NCI-H1105 treated with DMSO at 0.1 percent for 48 hours (cell line): ENCODE data around the gene PHPT1.
"Not testable (repeated sequence)": the region's sequence is repeated elsewhere in the genome, so short reads cannot be mapped to it uniquely, and the experiment has no call there.

Experiments used
- DNase-seq: peaks from one replicate; lab custom pipeline; 2025; lab: John Stamatoyannopoulos, UW

The PHPT1 gene

GRCh38 chr9:136823136-136824046 is 25.8 kb upstream of the PHPT1 start:
- DNase-seq: no peak

DNA sequence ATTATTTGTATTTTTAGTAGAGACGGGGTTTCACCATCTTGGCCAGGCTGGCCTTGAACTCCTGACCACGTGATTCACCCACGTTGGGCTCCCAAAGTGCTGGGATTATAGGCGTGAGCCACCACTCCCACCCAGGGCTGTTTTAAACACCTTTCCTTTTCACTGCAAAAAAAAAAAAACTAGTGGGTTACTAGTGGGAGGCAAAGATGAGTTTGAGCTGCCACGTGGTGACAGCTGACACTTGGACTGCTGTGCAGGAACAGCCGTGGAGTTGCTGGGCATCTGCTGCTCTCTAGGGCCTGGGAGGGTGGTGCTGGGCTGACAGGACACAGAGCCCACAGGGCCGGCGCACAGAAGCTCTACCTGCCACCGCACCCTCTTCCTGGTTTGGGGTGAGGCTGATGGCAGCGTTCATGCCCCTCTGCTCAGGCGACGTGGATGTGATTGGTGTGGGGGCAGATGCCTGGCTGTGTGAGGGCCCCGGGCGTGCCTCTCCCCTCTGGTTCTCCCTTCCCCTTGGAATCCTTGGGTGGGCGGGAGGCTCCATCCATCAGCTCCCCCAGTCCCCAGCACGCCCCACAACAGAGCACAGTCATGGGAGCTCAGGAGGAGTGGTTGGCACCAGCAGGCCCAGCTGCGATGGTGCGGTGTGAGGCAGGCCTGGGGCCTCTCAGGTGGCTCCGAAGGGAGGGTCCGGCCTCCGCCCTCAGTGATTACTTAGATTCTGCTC is 24.5 kb upstream of the PHPT1 start:
- no peak for DNase-seq

DNA sequence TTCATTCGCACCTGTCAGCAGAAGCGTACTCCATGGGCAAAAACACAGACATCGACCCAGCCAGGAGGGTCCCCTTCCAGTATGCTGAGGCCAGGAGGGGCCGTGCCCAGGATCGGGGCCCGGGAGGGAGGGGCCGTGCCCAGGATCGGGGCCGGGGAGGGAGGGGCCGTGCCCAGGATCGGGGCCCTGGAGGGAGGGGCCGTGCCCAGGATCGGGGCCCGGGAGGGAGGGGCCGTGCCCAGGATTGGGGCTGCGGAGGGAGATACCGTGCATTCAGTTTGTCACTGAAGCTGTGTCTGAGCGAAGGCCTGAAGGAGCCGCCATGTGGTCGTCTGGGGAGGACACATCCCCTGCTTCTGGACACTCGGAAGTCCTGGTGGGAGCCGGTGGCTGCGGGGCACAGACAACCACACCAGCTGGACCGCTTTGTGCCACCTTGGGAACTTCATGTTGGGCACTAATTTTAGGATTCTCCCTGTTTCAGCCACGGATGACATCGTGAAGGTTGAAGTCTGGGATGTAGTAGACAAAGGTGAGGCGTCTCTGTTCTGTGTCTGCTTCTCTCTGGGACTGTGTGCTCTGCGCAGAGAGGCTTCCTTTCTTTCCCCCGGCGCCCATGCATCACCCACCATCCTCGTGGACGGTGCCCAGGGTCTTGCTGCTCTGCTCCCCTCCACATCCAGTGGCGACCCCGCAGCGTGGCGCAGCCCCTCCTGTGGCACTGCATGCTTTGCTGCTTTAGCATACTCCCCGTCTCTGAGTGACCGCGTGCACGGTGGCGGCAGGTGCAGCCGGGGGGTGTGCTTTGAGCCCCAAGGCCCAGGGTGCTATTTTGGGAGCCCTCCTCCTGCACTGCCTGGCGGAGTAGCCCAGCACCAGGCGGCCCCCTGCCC is 23.7 kb upstream of the PHPT1 start:
- no peak for DNase-seq

DNA sequence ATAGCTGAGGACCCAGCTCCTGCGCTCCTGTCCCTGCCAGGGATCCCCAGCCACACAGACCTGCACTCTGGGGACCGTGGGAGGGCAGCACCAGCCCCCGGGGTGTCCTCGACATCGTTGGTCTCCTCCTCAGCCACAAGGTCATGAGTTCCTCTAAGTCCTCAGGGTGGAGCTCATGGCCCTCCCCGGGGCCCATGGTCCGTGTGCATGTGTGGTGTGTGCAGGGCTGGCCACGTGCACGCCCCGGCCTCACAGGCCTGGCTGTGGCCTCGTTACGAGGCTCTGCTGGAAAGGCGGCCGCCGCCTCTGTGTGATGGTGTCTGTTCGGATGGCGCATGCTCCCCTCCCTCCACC is 23.0 kb upstream of the PHPT1 start:
- DNase-seq: no peak

DNA sequence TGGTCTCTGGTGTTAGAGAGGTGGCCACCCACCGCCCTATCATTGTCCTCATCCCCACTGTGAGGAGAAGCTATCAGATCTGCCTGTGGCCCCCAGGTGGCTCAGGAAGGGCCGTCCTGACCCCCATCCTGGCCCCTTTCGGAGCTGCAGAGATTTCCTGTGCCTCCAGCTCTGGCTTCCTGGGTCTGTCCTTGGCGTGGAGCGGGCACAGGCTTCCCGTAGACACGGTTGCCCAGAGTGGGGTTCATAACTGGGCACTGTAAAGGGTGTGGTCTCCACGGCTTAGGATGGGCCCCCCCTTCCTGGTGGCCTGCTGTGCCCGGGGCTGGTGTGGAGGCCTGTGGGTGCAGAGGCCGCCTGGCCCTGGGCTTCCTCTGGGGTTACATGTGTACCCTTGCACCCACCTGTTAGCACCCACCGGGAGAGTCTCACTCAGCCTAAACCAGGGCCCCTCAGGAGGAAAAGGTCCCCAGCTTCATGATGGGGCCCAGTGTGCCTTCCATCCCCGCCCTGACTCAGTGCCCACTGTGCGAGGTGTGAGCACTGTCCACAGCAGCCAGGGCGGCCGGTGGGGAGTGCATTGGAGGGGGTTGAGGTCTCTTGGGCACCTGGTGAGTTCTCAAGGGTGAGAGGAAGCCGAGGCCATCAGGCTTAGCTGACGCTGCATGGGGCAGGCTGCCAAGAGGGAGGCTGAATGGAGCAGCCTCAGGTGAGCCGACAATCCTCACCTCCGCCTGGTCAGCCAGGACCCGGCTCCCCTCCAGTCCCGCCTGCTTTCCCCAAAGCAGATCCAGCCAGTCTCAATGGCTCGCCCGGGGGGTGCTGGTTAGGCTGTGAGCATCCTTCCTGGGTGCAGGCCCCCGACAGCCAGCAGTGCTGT is 22.3 kb upstream of the PHPT1 start:
- no peak for DNase-seq

GRCh38 chr9:136827794-136828473 is 21.3 kb upstream of the PHPT1 start:
- DNase-seq: no peak

GRCh38 chr9:136828474-136829140 is 20.6 kb upstream of the PHPT1 start:
- DNase-seq: no peak

GRCh38 chr9:136829412-136829811 is 19.8 kb upstream of the PHPT1 start:
- DNase-seq: no peak

DNA sequence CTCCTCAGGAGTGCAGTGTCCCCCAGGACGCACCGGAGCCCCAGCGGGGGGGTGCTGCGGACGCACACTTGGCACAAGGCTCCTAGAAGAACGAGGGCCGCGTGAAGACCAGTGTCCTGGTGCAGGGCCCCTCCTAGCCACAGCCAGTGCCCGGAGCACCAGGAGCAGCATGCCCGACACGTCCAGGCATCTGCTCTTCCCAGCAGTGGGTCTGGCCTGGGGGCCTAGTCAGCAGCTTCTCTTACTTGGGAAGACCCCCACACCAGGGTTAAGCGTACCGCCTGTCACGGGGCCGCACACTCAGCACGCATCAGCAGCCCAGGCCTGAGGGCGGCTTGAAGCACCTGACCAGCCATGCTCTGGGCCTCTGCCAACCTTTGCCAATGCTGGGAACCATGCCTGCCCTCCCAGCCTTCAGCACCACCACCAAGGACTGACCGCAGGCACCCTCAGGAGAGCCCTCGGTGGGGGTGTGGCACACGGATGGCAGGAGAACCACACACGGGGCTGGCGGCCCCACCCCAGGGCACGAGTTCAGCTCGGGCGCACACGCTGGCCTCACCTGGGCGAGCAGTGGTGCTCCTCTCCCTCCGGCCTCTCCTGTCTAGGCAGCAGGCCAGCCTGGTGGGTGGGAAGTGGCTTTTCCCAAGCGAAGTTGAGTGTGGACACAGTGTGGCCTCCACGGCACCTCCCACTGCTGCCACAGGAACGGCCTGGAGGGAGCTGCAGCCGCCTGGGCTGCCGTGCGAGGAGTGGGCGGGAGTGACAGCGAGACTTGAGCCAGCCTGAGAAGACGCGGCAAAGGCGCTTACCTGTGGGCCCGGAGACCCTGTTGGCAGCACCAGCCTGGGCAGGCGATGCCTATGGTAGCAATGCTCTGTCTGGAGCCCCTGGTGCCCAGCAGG is 19.0 kb upstream of the PHPT1 start:
- no peak for DNase-seq

- no peak for DNase-seq
These were observed 18.0 kb upstream of the PHPT1 start for GRCh38 chr9:136831002-136831719.

GRCh38 chr9:136831720-136832104 is 17.5 kb upstream of the PHPT1 start:
- DNase-seq: no peak

DNA sequence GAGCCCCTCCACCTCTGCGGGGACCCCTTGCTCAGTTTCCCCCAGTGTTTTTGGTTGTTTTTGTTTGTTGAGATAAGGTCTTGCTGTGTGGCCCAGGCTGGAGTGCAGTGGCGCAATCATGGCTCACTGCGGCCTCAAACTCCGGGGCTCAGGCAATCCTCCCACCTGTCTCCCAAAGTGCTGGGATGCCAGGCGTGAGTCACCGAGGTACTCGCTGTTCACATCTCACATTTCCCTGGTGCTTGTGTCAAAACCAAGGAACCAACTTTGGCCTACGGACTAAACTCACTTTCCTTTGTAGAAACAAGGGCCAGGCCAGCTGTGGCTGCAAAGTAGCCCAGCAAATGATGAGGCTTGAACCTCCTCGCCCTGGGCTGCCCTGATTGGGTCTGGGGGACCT is 16.6 kb upstream of the PHPT1 start:
- no peak for DNase-seq

GRCh38 chr9:136833381-136834048 is 15.7 kb upstream of the PHPT1 start:
- not testable (repeated sequence) for DNase-seq

GRCh38 chr9:136835162-136835931 is 13.9 kb upstream of the PHPT1 start:
- DNase-seq: no peak

DNA sequence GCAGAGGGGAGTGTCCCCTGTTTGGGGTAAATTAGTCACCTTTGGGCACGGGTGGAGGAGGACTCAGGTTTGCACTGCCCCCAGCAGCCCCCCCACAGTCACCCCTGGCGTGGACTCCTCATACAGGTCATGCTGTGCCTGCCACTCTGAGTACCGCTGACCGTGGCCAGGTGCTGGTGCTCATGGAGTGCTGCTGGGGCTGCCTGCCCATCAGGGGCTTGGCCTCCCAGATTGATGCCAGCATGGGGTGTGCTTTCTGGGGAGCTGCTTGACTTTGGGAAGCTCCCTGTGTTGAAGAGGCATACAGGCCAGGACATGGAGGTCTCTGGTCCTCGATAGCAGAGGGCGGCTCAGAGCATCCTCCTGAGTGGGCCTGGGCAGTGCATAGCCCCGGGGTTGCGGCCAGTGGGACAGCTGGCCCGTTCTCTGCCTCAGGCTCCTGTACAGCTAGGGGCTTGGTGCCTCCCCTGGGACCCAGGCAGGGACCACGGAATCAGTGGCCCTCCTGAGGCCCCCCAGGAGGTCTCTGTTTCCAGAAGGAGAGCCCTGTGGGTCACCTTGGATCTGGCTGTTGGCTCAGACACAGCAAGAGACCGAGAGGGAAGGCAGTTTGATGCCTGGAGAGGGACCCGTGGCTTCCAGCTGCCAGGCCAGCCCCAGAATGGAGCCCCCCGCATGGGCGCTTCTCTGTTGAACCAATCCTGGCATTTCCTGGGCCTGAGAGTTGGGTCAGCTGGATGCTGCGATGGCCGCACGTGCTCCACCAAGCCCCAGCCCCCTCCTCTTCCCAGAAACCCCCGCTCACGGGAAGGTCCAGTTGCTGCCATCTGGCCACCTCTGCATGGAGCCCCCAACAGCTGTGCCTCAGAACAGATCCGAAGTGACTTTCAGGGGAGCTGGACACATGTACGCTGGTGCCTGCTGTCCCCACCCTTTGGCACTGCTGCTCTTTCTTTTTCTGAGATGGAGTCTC is 13.0 kb upstream of the PHPT1 start:
- no peak for DNase-seq
